ENCODE data around the gene PRKRIP1.

Gene PRKRIP1

GRCh38 chr7:102424787-102425218 lies 28.6 kb downstream of the PRKRIP1 start:
- DNase-seq (ENCODE audit: low read depth, low spot score), result no peak
- H3K4me3 ChIP-seq (ENCODE audit: low read depth, low read length), result no peak overlapping the region
- in situ Hi-C loops (cut with HindIII; ENCODE audit: low sequenced_read_pairs), result no loop called here
- no peak for TF ChIP-seq CTCF (IDR thresholded peaks at IDR 0.05; ENCODE audit: low read depth, low read length)

- in situ Hi-C loops (cut with HindIII; ENCODE audit: low sequenced_read_pairs), result no loop called here
- DNase-seq (ENCODE audit: low read depth, low spot score), result no peak
- no peak overlapping the region for H3K4me3 ChIP-seq (ENCODE audit: low read depth, low read length)
- TF ChIP-seq CTCF (IDR thresholded peaks at IDR 0.05; ENCODE audit: low read depth, low read length), result no peak
These were observed 29.6 kb downstream of the PRKRIP1 start for GRCh38 chr7:102425639-102426267.

GRCh38 chr7:102426268-102427018 lies 30.3 kb downstream of the PRKRIP1 start:
- in situ Hi-C loops (cut with HindIII; ENCODE audit: low sequenced_read_pairs), result no loop called here
- no peak for TF ChIP-seq CTCF (IDR thresholded peaks at IDR 0.05; ENCODE audit: low read depth, low read length)
- no peak for DNase-seq (ENCODE audit: low read depth, low spot score)
- no peak overlapping the region for H3K4me3 ChIP-seq (ENCODE audit: low read depth, low read length)

GRCh38 chr7:102427019-102427405 lies 30.8 kb downstream of the PRKRIP1 start:
- no peak overlapping the region for H3K4me3 ChIP-seq (ENCODE audit: low read depth, low read length)
- no peak for TF ChIP-seq CTCF (IDR thresholded peaks at IDR 0.05; ENCODE audit: low read depth, low read length)
- no peak for DNase-seq (ENCODE audit: low read depth, low spot score)
- in situ Hi-C loops (cut with HindIII; ENCODE audit: low sequenced_read_pairs), result no loop called here

- no peak overlapping the region for H3K4me3 ChIP-seq (ENCODE audit: low read depth, low read length)
- TF ChIP-seq CTCF (IDR thresholded peaks at IDR 0.05; ENCODE audit: low read depth, low read length), result no peak
- in situ Hi-C loops (cut with HindIII; ENCODE audit: low sequenced_read_pairs), result no loop called here
- DNase-seq (ENCODE audit: low read depth, low spot score), result no peak
These were observed 33.2 kb downstream of the PRKRIP1 start for GRCh38 chr7:102429141-102429899.

GRCh38 chr7:102431617-102432298 lies 35.6 kb downstream of the PRKRIP1 start:
- no peak overlapping the region for H3K4me3 ChIP-seq (ENCODE audit: low read depth, low read length)
- no peak for TF ChIP-seq CTCF (IDR thresholded peaks at IDR 0.05; ENCODE audit: low read depth, low read length)
- no peak for DNase-seq (ENCODE audit: low read depth, low spot score)
- in situ Hi-C loops (cut with HindIII; ENCODE audit: low sequenced_read_pairs), result no loop called here

Data from astrocyte of the spinal cord (primary cell).